Measurements from ENCODE around the gene ARFGAP1. TPM values are rescaled to one million over a fixed set of nuclear protein-coding genes. Genes with fewer than 3 reads are reported as not detected.

Gene ARFGAP1
- total RNA-seq, 4 donors from 2014 or later, result 34.4 to 306 (median 99.3) TPM

DNA sequence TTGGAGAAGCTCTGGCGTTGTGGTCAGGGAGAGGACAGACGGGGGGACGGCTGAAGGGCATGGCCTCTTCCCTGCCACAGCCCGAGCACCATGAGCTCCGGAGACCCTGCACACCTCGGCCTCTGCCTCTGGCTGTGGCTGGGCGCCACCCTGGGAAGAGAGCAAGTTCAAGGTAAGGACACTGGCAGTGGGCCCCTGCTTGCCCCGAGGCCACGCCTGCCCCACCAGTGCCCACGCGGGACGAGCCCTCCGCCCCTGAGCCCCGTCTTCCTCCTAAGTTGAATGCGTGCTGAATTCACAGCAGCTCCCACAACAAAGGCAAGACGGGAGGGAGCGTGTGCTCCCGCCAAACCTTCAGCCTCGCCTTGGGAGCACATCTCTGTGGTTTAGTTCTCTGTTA is 22.4 kb downstream of the ARFGAP1 start:
- Histone ChIP-seq H3K27me3 (peaks cover 5 to 25% of the 10 kb centered on the region in 2 donors), H3K36me3 (no peaks in the 10 kb centered on the region), H3K4me1 (no peaks in the 10 kb centered on the region), H3K9me3 (no peaks in the 10 kb centered on the region), H3K27ac (no peak overlapping the region), H3K4me3 (no peak overlapping the region)
- TF ChIP-seq POLR2A (IDR thresholded peaks at IDR 0.05), result no peak
- TF ChIP-seq, protein P1, sequence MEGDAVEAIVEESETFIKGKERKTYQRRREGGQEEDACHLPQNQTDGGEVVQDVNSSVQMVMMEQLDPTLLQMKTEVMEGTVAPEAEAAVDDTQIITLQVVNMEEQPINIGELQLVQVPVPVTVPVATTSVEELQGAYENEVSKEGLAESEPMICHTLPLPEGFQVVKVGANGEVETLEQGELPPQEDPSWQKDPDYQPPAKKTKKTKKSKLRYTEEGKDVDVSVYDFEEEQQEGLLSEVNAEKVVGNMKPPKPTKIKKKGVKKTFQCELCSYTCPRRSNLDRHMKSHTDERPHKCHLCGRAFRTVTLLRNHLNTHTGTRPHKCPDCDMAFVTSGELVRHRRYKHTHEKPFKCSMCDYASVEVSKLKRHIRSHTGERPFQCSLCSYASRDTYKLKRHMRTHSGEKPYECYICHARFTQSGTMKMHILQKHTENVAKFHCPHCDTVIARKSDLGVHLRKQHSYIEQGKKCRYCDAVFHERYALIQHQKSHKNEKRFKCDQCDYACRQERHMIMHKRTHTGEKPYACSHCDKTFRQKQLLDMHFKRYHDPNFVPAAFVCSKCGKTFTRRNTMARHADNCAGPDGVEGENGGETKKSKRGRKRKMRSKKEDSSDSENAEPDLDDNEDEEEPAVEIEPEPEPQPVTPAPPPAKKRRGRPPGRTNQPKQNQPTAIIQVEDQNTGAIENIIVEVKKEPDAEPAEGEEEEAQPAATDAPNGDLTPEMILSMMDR (IDR thresholded peaks at IDR 0.05), result no peak
- intact Hi-C loops (cut with DNase I; ENCODE audit: low total_unique reads), result no loop called here
- no peak for DNase-seq

GRCh38 chr20:63295422-63295821 is 22.8 kb downstream of the ARFGAP1 start:
- H3K27ac ChIP-seq, result no peak overlapping the region
- H3K36me3 ChIP-seq, result no peaks in the 10 kb centered on the region
- intact Hi-C loops (cut with DNase I; ENCODE audit: low total_unique reads), result no loop called here
- no peaks in the 10 kb centered on the region for H3K9me3 ChIP-seq
- no peak for TF ChIP-seq POLR2A (IDR thresholded peaks at IDR 0.05)
- TF ChIP-seq, protein P1 (IDR thresholded peaks at IDR 0.05), result no peak
- H3K4me3 ChIP-seq, result no peak overlapping the region
- peaks cover 5 to 25% of the 10 kb centered on the region in 2 donors for H3K27me3 ChIP-seq
- no peak for DNase-seq
- H3K4me1 ChIP-seq, result no peaks in the 10 kb centered on the region

GRCh38 chr20:63295846-63296245 is 23.2 kb downstream of the ARFGAP1 start:
- Histone ChIP-seq H3K27me3 (peaks cover 5 to 25% of the 10 kb centered on the region in 2 donors), H3K36me3 (no peaks in the 10 kb centered on the region), H3K27ac (no peak overlapping the region), H3K9me3 (no peaks in the 10 kb centered on the region), H3K4me1 (no peaks in the 10 kb centered on the region), H3K4me3 (no peak overlapping the region)
- intact Hi-C loops (cut with DNase I; ENCODE audit: low total_unique reads), result no loop called here
- DNase-seq, result no peak
- TF ChIP-seq POLR2A (IDR thresholded peaks at IDR 0.05), result no peak
- TF ChIP-seq, protein P1 (IDR thresholded peaks at IDR 0.05), result no peak

GRCh38 chr20:63296531-63297299 is 24.1 kb downstream of the ARFGAP1 start:
- TF ChIP-seq POLR2A (IDR thresholded peaks at IDR 0.05), result no peak
- TF ChIP-seq, protein P1 (IDR thresholded peaks at IDR 0.05), result no peak
- Histone ChIP-seq H3K9me3 (no peaks in the 10 kb centered on the region), H3K27ac (no peak overlapping the region), H3K4me1 (no peaks in the 10 kb centered on the region), H3K36me3 (no peaks in the 10 kb centered on the region), H3K4me3 (no peak overlapping the region), H3K27me3 (peaks cover 5 to 25% of the 10 kb centered on the region in 2 donors)
- intact Hi-C loops (cut with DNase I; ENCODE audit: low total_unique reads), result no loop called here
- no peak for DNase-seq

GRCh38 chr20:63297371-63297781 is 24.8 kb downstream of the ARFGAP1 start:
- Histone ChIP-seq H3K4me3 (no peak overlapping the region), H3K27me3 (peaks cover 5 to 25% of the 10 kb centered on the region in 2 donors), H3K36me3 (no peaks in the 10 kb centered on the region), H3K27ac (no peak overlapping the region), H3K9me3 (no peaks in the 10 kb centered on the region), H3K4me1 (no peaks in the 10 kb centered on the region)
- TF ChIP-seq, protein P1 (IDR thresholded peaks at IDR 0.05), result no peak
- intact Hi-C loops (cut with DNase I; ENCODE audit: low total_unique reads), result no loop called here
- no peak for DNase-seq

Data from uterus (tissue), 4 donors.